Subcutaneous abdominal adipose tissue (tissue), 5 donors: ENCODE results near the gene MCM9.
"Not testable (repeated sequence)": the region's sequence is repeated elsewhere in the genome, so short reads cannot be mapped to it uniquely, and the experiment has no call there.

Experiments used
- H3K27ac ChIP-seq: one replicate; pipeline ENCODE4 v1.7.0; 2013; ENCODE audit warnings: low read depth, mild to moderate bottlenecking, inconsistent platforms, low read length, moderate library complexity
- H3K27me3 ChIP-seq, 5 donors: one replicate each; pipeline ENCODE4 v1.7.0; 2013; ENCODE audit warnings: low read length in 5 of 5, inconsistent platforms in 1 of 5; ENCODE audit not compliant: control insufficient read depth in 5 of 5, insufficient read depth in 4 of 5
- H3K36me3 ChIP-seq, 5 donors: one replicate each; pipeline ENCODE4 v1.7.0; 2013; ENCODE audit warnings: low read length in 5 of 5; ENCODE audit not compliant: control insufficient read depth in 5 of 5, insufficient read depth in 5 of 5
- H3K4me1 ChIP-seq, 5 donors: one replicate each; pipeline ENCODE4 v1.7.0; 2013; ENCODE audit warnings: low read length in 5 of 5, mild to moderate bottlenecking in 3 of 5, moderate library complexity in 1 of 5; ENCODE audit not compliant: control insufficient read depth in 5 of 5, insufficient read depth in 5 of 5
- H3K4me3 ChIP-seq, 5 donors: one replicate each; pipeline ENCODE4 v1.7.0; 2013; ENCODE audit warnings: low read length in 5 of 5, low read depth in 1 of 5
- H3K9ac ChIP-seq, 5 donors: one replicate each; pipeline ENCODE4 v1.7.0; 2013; ENCODE audit warnings: low read length in 5 of 5, mild to moderate bottlenecking in 4 of 5, moderate library complexity in 3 of 5
- H3K9me3 ChIP-seq, 5 donors: one replicate each; pipeline ENCODE4 v1.7.0; 2013; ENCODE audit warnings: low read length in 5 of 5; ENCODE audit not compliant: control insufficient read depth in 5 of 5
- donor health status: healthy.
- donor health status: healthy.
- donor health status: healthy.
- donor health status: healthy.
- donor health status: healthy.

The MCM9 gene

GRCh38 chr6:118768904-118769325 is 166.0 kb downstream of the MCM9 start:
- Histone ChIP-seq H3K27me3 (no peaks in the 10 kb centered on the region), H3K4me3 (no peak overlapping the region), H3K27ac (no peak overlapping the region), H3K36me3 (no peaks in the 10 kb centered on the region), H3K9me3 (no peaks in the 10 kb centered on the region), H3K4me1 (peaks cover 0 to 8% (median 0%) of the 10 kb centered on the region in 5 donors), H3K9ac (no peak overlapping the region)

- H3K4me3 ChIP-seq, result no peak overlapping the region
- H3K9me3 ChIP-seq, result no peaks in the 10 kb centered on the region
- H3K27me3 ChIP-seq, result no peaks in the 10 kb centered on the region
- peaks cover 0 to 8% (median 0%) of the 10 kb centered on the region in 5 donors for H3K4me1 ChIP-seq
- no peak overlapping the region for H3K27ac ChIP-seq
- H3K36me3 ChIP-seq, result no peaks in the 10 kb centered on the region
- H3K9ac ChIP-seq, result no peak overlapping the region
These were observed 166.5 kb downstream of the MCM9 start for GRCh38 chr6:118768441-118768840.

GRCh38 chr6:118765316-118765715 is 169.6 kb downstream of the MCM9 start:
- H3K36me3 ChIP-seq, H3K9ac ChIP-seq, H3K4me1 ChIP-seq, H3K4me3 ChIP-seq, H3K9me3 ChIP-seq, H3K27ac ChIP-seq, H3K27me3 ChIP-seq: not testable (repeated sequence)

GRCh38 chr6:118764766-118765165 is 170.2 kb downstream of the MCM9 start:
- H3K27me3 ChIP-seq, result no peaks in the 10 kb centered on the region

More at GRCh38 chr6:118764766-118765165, 170.2 kb downstream of the MCM9 start:
- H3K4me3 ChIP-seq, result no peak overlapping the region
- no peak overlapping the region for H3K27ac ChIP-seq
- H3K9me3 ChIP-seq, result no peaks in the 10 kb centered on the region
- H3K36me3 ChIP-seq, result no peaks in the 10 kb centered on the region
- H3K4me1 ChIP-seq, result peaks cover 0 to 8% (median 0%) of the 10 kb centered on the region in 5 donors
- H3K9ac ChIP-seq, result no peak overlapping the region
